ENCODE results near the gene TOM1L2. TPM values are rescaled to one million over a fixed set of nuclear protein-coding genes. Genes with fewer than 3 reads are reported as not detected.

The TOM1L2 gene
- total and polyA plus RNA-seq, 4 experiments from 2014 or later, result 1.6 to 63.1 (median 35.7) TPM

DNA sequence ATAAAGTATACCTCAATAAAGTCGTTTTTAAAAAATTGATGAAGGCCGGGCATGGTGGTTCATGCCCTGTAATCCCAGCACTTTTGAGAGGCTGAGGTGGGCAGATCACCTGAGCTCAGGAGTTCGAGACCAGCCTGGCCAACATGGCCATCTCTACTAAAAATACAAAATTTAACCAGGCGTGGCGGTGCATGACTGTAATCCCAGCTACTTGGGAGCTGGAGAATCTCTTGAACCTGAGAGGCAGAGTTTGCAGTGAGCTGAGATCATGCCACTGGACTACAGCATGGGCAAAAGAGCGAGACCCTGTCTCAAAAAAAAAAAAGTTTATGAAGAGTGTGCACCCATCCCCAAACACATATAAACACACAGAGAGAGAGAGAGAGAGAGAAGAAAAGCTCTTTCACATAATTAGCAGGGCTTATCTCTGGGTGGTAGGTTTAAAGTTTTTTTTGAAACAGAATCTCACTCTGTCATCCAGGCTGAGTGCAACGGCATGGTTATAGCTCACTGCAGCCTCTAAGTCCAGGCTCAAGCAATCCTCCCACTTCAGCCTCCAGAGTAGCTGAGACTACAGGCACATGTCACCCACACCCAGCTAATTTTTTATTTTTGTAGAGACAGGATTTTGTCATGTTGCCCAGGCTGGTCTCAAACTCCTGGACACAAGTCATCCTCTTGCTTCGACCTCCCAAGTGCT lies 138.4 kb downstream of the TOM1L2 start:
- Histone ChIP-seq H3K36me3 (ENCODE audit: insufficient read depth, low read length) (no peaks in the 10 kb centered on the region), H3K27ac (ENCODE audit: low read depth, low read length) (no peak overlapping the region), H3K4me3 (ENCODE audit: low read length in 2 of 2) (no peak overlapping the region), H3K9me3 (ENCODE audit: control insufficient read depth in 1 of 2, low read length in 2 of 2) (no peaks in the 10 kb centered on the region), H3K4me1 (ENCODE audit: insufficient read depth, low read length) (peaks cover 52% of the 10 kb centered on the region), H3K27me3 (ENCODE audit: insufficient read depth, low read length) (no peaks in the 10 kb centered on the region)
- H3K36me3 Mint-ChIP-seq, result peaks cover 3 to 12% of the 10 kb centered on the region in 2 donors
- no peaks in the 10 kb centered on the region for H3K27me3 Mint-ChIP-seq
- H3K4me1 Mint-ChIP-seq, result peaks cover 32 to 72% (median 52%) of the 10 kb centered on the region in 4 donors
- peak overlapping the region; percentile 87 to 99 (median 98) for H3K27ac Mint-ChIP-seq
- ChIA-PET POLR2A (ENCODE audit: partially characterized antibody) (interaction anchor here (0.6 to 1.3 kb wide), 3 partner anchors 10 to 726 kb away, joined by 3 to 4 read pairs (median 4); no protein-coding TSS in a partner anchor), CTCF (ENCODE audit: partially characterized antibody) (interaction anchor here (1.4 to 2.8 kb wide), 2 partner anchors 21 to 28 kb away, joined by 3 to 11 read pairs; no protein-coding TSS in a partner anchor)
- H3K9me3 Mint-ChIP-seq, result no peaks in the 10 kb centered on the region
- peak overlapping the region in 7 of 8 donors; percentile 36 to 91 (median 73) for H3K4me3 Mint-ChIP-seq
- no peak for DNase-seq
- intact Hi-C loops (cut with micrococcal nuclease), result no loop called here

DNA sequence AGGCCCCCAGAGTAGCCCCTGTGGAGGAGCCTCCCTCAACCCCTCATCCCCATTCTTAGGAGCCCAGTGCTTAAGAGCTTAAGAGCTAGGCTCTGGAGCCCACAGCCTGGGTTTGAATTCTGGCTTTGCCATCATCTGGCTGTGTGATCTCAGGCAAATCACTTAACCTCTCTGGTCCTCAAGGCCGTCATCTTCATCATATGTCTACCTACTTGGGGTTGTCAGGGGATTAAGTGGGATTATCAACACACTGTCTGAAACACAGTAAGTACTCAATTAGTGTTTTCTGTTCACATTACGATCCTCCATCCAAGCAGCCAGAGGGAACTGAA lies 140.2 kb downstream of the TOM1L2 start:
- no peaks in the 10 kb centered on the region for H3K9me3 ChIP-seq (ENCODE audit: control insufficient read depth in 1 of 2, low read length in 2 of 2)
- no peak overlapping the region for H3K4me3 ChIP-seq (ENCODE audit: low read length in 2 of 2)
- DNase-seq, result no peak
- H3K27me3 ChIP-seq (ENCODE audit: insufficient read depth, low read length), result no peaks in the 10 kb centered on the region
- H3K4me1 ChIP-seq (ENCODE audit: insufficient read depth, low read length), result peaks cover 44% of the 10 kb centered on the region
- intact Hi-C loops (cut with micrococcal nuclease), result no loop called here
- ChIA-PET POLR2A (ENCODE audit: partially characterized antibody) (interaction anchor here (1.3 kb wide), 1 partner anchor 8 kb away, joined by 3 read pairs; no protein-coding TSS in a partner anchor), CTCF (ENCODE audit: partially characterized antibody) (interaction anchor here (1.4 to 2.8 kb wide), 2 partner anchors 17 to 28 kb away, joined by 3 to 9 read pairs; no protein-coding TSS in a partner anchor)
- no peaks in the 10 kb centered on the region for H3K36me3 ChIP-seq (ENCODE audit: insufficient read depth, low read length)
- H3K27ac ChIP-seq (ENCODE audit: low read depth, low read length), result no peak overlapping the region
- H3K4me1 Mint-ChIP-seq, result peaks cover 26 to 71% (median 48%) of the 10 kb centered on the region in 4 donors
- peak overlapping the region in 4 of 7 donors; percentile 15 to 68 (median 46) for H3K27ac Mint-ChIP-seq
- no peaks in the 10 kb centered on the region for H3K27me3 Mint-ChIP-seq
- no peaks in the 10 kb centered on the region for H3K9me3 Mint-ChIP-seq
- H3K36me3 Mint-ChIP-seq, result peaks cover 3 to 11% of the 10 kb centered on the region in 2 donors
- H3K4me3 Mint-ChIP-seq, result no peak overlapping the region

DNA sequence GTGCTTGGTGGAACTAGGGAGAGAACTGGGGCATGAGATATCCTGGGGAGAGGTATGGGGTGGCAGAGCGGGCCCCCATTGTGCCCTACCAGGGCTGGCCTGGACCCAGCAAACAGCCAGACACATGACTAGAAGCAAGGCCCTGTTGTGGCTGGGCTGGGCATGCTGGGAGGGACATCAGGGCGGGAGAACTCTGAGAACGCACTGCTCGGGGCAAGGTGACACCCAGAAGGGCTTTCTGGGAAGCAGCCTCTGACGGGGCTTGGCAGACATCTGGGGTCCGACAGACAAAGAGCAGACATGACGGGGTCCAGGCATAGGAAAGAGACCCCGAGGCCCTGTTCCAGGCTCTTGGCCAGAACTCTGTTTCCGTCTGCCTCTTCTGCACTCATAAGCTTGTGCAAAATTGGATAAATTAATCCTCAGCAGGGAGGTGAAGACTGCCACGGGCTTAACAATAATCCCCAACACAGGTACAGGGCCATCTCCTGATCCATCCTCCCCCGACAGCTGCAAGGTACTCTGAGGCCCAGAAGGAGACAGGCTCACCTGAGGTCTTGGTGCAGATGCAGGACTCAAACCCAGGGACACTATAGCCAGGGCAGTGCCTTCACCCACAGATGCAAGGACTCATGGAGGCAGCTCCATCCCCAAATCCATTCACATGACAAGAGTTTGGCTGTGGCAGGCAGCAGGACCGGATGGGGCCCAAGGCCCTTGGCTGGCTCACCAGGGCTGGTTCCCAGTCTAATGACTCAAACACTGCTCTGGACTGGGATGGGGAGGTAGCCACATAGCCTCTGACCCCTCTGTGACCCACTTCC lies 140.8 kb downstream of the TOM1L2 start:
- H3K4me1 Mint-ChIP-seq, result peaks cover 32 to 75% (median 52%) of the 10 kb centered on the region in 4 donors
- ChIA-PET CTCF (ENCODE audit: partially characterized antibody) (interaction anchor here (1.4 to 2.8 kb wide), 2 partner anchors 16 to 28 kb away, joined by 3 to 9 read pairs; no protein-coding TSS in a partner anchor), POLR2A (ENCODE audit: partially characterized antibody) (interaction anchor here (1.3 kb wide), 1 partner anchor 9 kb away, joined by 3 read pairs; no protein-coding TSS in a partner anchor)
- no peak overlapping the region for H3K27ac ChIP-seq (ENCODE audit: low read depth, low read length)
- no peak overlapping the region for H3K4me3 Mint-ChIP-seq
- no peaks in the 10 kb centered on the region for H3K9me3 ChIP-seq (ENCODE audit: control insufficient read depth in 1 of 2, low read length in 2 of 2)
- H3K4me1 ChIP-seq (ENCODE audit: insufficient read depth, low read length), result peaks cover 48% of the 10 kb centered on the region
- peaks cover 0 to 1% (median 0%) of the 10 kb centered on the region in 8 donors for H3K9me3 Mint-ChIP-seq
- H3K4me3 ChIP-seq (ENCODE audit: low read length in 2 of 2), result no peak overlapping the region
- no peaks in the 10 kb centered on the region for H3K27me3 ChIP-seq (ENCODE audit: insufficient read depth, low read length)
- peak overlapping the region in 2 of 7 donors; percentile 67 to 84 for H3K27ac Mint-ChIP-seq
- DNase-seq, result no peak
- H3K36me3 ChIP-seq (ENCODE audit: insufficient read depth, low read length), result no peaks in the 10 kb centered on the region
- H3K36me3 Mint-ChIP-seq, result peaks cover 3 to 10% of the 10 kb centered on the region in 2 donors
- intact Hi-C loops (cut with micrococcal nuclease), result no loop called here
- H3K27me3 Mint-ChIP-seq, result no peaks in the 10 kb centered on the region

DNA sequence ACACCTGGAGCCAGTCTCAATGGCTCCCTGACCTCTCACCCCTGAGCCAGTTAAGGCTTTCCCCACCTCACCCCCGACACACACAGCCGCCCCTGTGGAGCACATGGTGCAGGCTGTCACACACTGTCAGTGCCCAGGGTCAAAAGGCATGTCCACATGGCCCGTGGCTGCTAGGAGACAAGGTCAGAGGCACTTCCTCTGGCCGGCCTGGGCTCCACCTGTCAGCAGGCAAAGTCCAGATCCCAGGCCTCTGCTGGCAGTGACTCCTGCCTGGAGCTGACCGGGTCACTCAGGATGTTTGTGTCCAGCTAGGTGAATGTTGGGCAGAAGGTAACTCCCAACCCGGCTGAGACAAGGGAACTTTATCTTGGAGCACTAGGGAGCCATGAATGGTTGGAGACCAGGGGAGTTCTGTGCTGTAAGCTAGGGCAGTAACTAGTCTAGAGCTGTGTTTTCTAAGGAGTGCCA lies 141.4 kb downstream of the TOM1L2 start:
- Mint-ChIP-seq H3K4me3 (no peak overlapping the region), H3K27me3 (no peaks in the 10 kb centered on the region), H3K27ac (peak overlapping the region in 2 of 7 donors; percentile 67 to 84), H3K9me3 (peaks cover 0 to 1% (median 0%) of the 10 kb centered on the region in 8 donors), H3K36me3 (peaks cover 3 to 8% of the 10 kb centered on the region in 2 donors), H3K4me1 (peaks cover 35 to 77% (median 54%) of the 10 kb centered on the region in 4 donors)
- Histone ChIP-seq H3K27ac (ENCODE audit: low read depth, low read length) (no peak overlapping the region), H3K36me3 (ENCODE audit: insufficient read depth, low read length) (no peaks in the 10 kb centered on the region), H3K4me1 (ENCODE audit: insufficient read depth, low read length) (peaks cover 51% of the 10 kb centered on the region), H3K27me3 (ENCODE audit: insufficient read depth, low read length) (no peaks in the 10 kb centered on the region), H3K4me3 (ENCODE audit: low read length in 2 of 2) (no peak overlapping the region), H3K9me3 (ENCODE audit: control insufficient read depth in 1 of 2, low read length in 2 of 2) (no peaks in the 10 kb centered on the region)
- ChIA-PET CTCF (ENCODE audit: partially characterized antibody) (interaction anchor here (1.9 to 2.8 kb wide), 2 partner anchors 18 to 29 kb away, joined by 7 to 9 read pairs; no protein-coding TSS in a partner anchor), POLR2A (ENCODE audit: partially characterized antibody) (no interaction called here)
- intact Hi-C loops (cut with micrococcal nuclease), result no loop called here
- no peak for DNase-seq

DNA sequence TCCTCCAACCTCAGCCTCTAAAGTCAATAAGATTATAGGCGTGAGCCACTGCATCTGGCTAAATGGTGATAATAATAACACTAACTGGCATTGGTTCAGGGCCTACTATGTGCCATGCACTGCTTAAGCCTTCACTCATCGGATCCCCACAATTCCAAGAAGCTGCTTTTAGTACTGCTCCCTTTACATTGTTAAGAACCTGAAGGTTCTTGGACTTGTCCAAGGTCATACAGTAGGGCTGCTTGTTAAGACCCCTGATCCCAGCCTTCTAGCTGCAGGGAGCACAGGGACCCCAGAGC lies 142.0 kb downstream of the TOM1L2 start:
- Mint-ChIP-seq H3K4me1 (peaks cover 31 to 77% (median 52%) of the 10 kb centered on the region in 4 donors), H3K4me3 (no peak overlapping the region)
- intact Hi-C loops (cut with micrococcal nuclease), result no loop called here

DNA sequence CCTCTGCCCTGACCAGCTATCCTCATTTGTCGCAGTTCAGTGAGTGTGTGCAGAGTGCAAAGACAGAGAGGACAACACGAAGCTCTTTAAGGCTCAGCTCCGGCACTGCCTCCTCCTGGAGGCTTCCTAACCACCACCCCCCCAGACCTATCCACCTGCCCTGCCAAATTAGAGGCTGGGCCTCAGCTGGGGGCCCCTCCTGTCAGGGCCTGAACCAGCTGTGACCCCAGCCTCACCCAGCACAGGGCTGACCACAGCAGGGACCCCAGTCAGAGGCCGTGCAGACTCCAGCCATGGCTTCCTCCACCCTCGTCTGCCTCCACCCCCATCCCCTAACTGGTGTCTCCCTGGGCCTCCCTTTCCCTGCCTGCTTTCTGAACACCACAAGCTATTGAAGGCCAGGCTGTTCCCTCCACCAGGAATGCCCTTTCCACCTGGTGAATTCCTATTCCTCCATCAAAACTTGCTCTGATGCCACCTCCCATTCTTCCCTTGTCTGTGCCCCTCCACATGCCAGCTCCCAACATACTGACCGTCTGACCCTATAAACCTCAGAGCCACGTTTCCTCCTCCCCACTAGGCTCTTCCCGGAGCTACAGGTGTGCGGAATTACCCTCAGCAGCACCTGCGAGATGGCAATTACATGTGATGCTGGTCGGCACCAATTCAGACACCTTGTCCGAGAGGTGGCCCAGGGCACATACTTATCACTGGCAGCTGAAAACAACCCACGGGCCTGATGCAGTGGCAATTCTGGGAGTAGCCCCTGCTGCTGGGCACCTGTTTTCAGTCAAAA lies 144.2 kb downstream of the TOM1L2 start:
- Histone ChIP-seq H3K4me3 (ENCODE audit: low read length in 2 of 2) (no peak overlapping the region), H3K9me3 (ENCODE audit: control insufficient read depth in 1 of 2, low read length in 2 of 2) (no peaks in the 10 kb centered on the region), H3K4me1 (ENCODE audit: insufficient read depth, low read length) (peaks cover 51% of the 10 kb centered on the region), H3K36me3 (ENCODE audit: insufficient read depth, low read length) (no peaks in the 10 kb centered on the region), H3K27me3 (ENCODE audit: insufficient read depth, low read length) (no peaks in the 10 kb centered on the region), H3K27ac (ENCODE audit: low read depth, low read length) (no peak overlapping the region)
- Mint-ChIP-seq H3K36me3 (peaks cover 3 to 8% of the 10 kb centered on the region in 2 donors), H3K4me1 (peaks cover 32 to 75% (median 51%) of the 10 kb centered on the region in 4 donors), H3K27me3 (no peaks in the 10 kb centered on the region), H3K9me3 (peaks cover 0 to 1% (median 0%) of the 10 kb centered on the region in 8 donors), H3K4me3 (no peak overlapping the region), H3K27ac (peak overlapping the region in 6 of 7 donors; percentile 30 to 78 (median 45))
- CTCF ChIA-PET (ENCODE audit: partially characterized antibody), result interaction anchor here (1.1 to 1.6 kb wide), 3 partner anchors 8 to 16 kb away, joined by 3 to 4 read pairs (median 3); no protein-coding TSS in a partner anchor
- intact Hi-C loops (cut with micrococcal nuclease), result no loop called here
- no peak for DNase-seq
- POLR2A ChIA-PET (ENCODE audit: partially characterized antibody), result interaction anchor here (9.2 kb wide), 1 partner anchor 9 kb away, joined by 79 read pairs; the partner anchor contains the start of gene SREBF1

More for the DNA sequence above, 142.0 kb downstream of the TOM1L2 start:
- H3K4me1 ChIP-seq (ENCODE audit: insufficient read depth, low read length), result peaks cover 50% of the 10 kb centered on the region
- H3K27ac ChIP-seq (ENCODE audit: low read depth, low read length), result no peak overlapping the region
- DNase-seq, result no peak
- ChIA-PET CTCF (ENCODE audit: partially characterized antibody) (interaction anchor here (1.9 kb wide), 1 partner anchor 18 kb away, joined by 7 read pairs; no protein-coding TSS in a partner anchor), POLR2A (ENCODE audit: partially characterized antibody) (interaction anchor here (1.0 kb wide), 1 partner anchor 9 kb away, joined by 4 read pairs; no protein-coding TSS in a partner anchor)
- no peak overlapping the region for H3K4me3 ChIP-seq (ENCODE audit: low read length in 2 of 2)
- H3K36me3 ChIP-seq (ENCODE audit: insufficient read depth, low read length), result no peaks in the 10 kb centered on the region
- peaks cover 3 to 8% of the 10 kb centered on the region in 2 donors for H3K36me3 Mint-ChIP-seq
- H3K27me3 Mint-ChIP-seq, result no peaks in the 10 kb centered on the region
- no peaks in the 10 kb centered on the region for H3K27me3 ChIP-seq (ENCODE audit: insufficient read depth, low read length)
- H3K9me3 ChIP-seq (ENCODE audit: control insufficient read depth in 1 of 2, low read length in 2 of 2), result no peaks in the 10 kb centered on the region
- H3K9me3 Mint-ChIP-seq, result peaks cover 0 to 1% (median 0%) of the 10 kb centered on the region in 8 donors
- H3K27ac Mint-ChIP-seq, result peak overlapping the region in 2 of 7 donors; percentile 7 to 44

Measured in CD4-positive, alpha-beta memory T cell (primary cell).